SK-N-SH (cell line): ENCODE measurements around the gene UBXN10. TPM values are rescaled to one million over a fixed set of nuclear protein-coding genes. Genes with fewer than 3 reads are reported as not detected.

ENCODE experiments used
- CTCF ChIA-PET: fragments of 300-600, 350-600 bp; formaldehyde crosslinking; extraction: SDS; loops from one replicate; lab custom pipeline; 2021; lab: Yijun Ruan, JAX
- POLR2A ChIA-PET: fragments of 350-600 bp; sonication (Branson Sonifier 250); formaldehyde crosslinking; extraction: SDS; loops from one replicate; lab custom pipeline; 2020; ENCODE audit warnings: antibody characterized with exemption, inconsistent platforms; lab: Yijun Ruan, JAX
- DNase-seq: peaks from one replicate; pipeline ENCODE4 v3.0.0; 2012
- H2AFZ ChIP-seq: fragments of 200-600 bp; sonication (generic); 2 replicates; pipeline ENCODE4 v1.8.1; 2016; ENCODE audit warnings: antibody characterized with exemption, mild to moderate bottlenecking, low read depth
- H3F3A ChIP-seq: fragments of 200-600 bp; sonication (generic); replicated peaks from 2 replicates; pipeline ENCODE3; 2016; ENCODE audit warnings: antibody characterized with exemption, mild to moderate bottlenecking; ENCODE audit not compliant: insufficient read depth
- H3K27ac ChIP-seq, 2 experiments: fragments of 200-500 bp in 1 of 2; fragments of 200-600 bp in 1 of 2; sonication (Bioruptor generic) in 1 of 2; sonication (generic), shearing (Covaris generic) in 1 of 2; 2 replicates each; pipeline versions ENCODE4 v1.5.1 to v1.6.1; 2014 to 2016; ENCODE audit warnings: low read depth in 2 of 2, inconsistent platforms in 1 of 2, low read length in 1 of 2, mild to moderate bottlenecking in 1 of 2, mixed read lengths in 1 of 2
- H3K27me3 ChIP-seq: fragments of 200-600 bp; sonication (generic), shearing (Covaris generic); 2 replicates; pipeline ENCODE4 v1.6.1; 2016; ENCODE audit warnings: mixed run types; ENCODE audit not compliant: insufficient read depth
- H3K36me3 ChIP-seq, 2 experiments: fragments of 200-500 bp in 1 of 2; fragments of 200-600 bp in 1 of 2; sonication (Bioruptor generic) in 1 of 2; sonication (generic) in 1 of 2; replicated peaks in 1 of 2; 2 replicates each; pipeline versions ENCODE3 to v1.5.1; 2014 to 2016; ENCODE audit warnings: low read length in 1 of 2, mild to moderate bottlenecking in 1 of 2; ENCODE audit not compliant: insufficient read depth in 2 of 2, control insufficient read depth in 1 of 2
- H3K4me1 ChIP-seq, 2 experiments: fragments of 200-500 bp in 1 of 2; fragments of 200-600 bp in 1 of 2; sonication (Bioruptor generic) in 1 of 2; sonication (generic), shearing (Covaris generic) in 1 of 2; 2 replicates each; pipeline versions ENCODE4 v1.5.1 to v1.6.1; 2014 to 2016; ENCODE audit warnings: low read depth in 1 of 2, low read length in 1 of 2, mixed run types in 1 of 2; ENCODE audit not compliant: insufficient read depth in 2 of 2, control insufficient read depth in 1 of 2
- H3K4me2 ChIP-seq: fragments of 200-600 bp; sonication (generic), shearing (Covaris generic); 2 replicates; pipeline ENCODE4 v1.6.1; 2017; ENCODE audit warnings: mixed run types
- H3K4me3 ChIP-seq, 2 experiments: fragments of 200-500 bp in 1 of 2; fragments of 200-600 bp in 1 of 2; sonication (Bioruptor generic) in 1 of 2; sonication (generic), shearing (Covaris generic) in 1 of 2; 2 replicates each; pipeline versions ENCODE4 v1.5.1 to v1.8.1; 2014 to 2016; ENCODE audit warnings: low read depth in 2 of 2, inconsistent platforms in 1 of 2, low read length in 1 of 2, mild to moderate bottlenecking in 1 of 2, mixed read lengths in 1 of 2, moderate library complexity in 1 of 2
- H3K79me2 ChIP-seq: fragments of 200-600 bp; sonication (generic); 2 replicates; pipeline ENCODE4 v1.8.1; 2017; ENCODE audit warnings: mild to moderate bottlenecking; ENCODE audit not compliant: insufficient read depth
- H3K9ac ChIP-seq: fragments of 200-600 bp; sonication (generic); 2 replicates; pipeline ENCODE4 v1.6.1; 2017; ENCODE audit warnings: mixed run types
- H3K9me2 ChIP-seq: fragments of 200-600 bp; sonication (generic); 2 replicates; pipeline ENCODE4 v1.6.1; 2017; ENCODE audit warnings: mixed run types
- H3K9me3 ChIP-seq: fragments of 200-600 bp; sonication (generic); 2 replicates; pipeline ENCODE4 v1.6.1; 2017; ENCODE audit warnings: mixed run types, mild to moderate bottlenecking, moderate library complexity
- H4K20me1 ChIP-seq: fragments of 200-600 bp; sonication (generic); 2 replicates; pipeline ENCODE4 v1.6.1; 2017; ENCODE audit warnings: mild to moderate bottlenecking, mixed run types; ENCODE audit not compliant: insufficient read depth
- FOXJ3 ChIP-seq: sonication (generic); formaldehyde crosslinking; IDR thresholded peaks from 2 replicates; pipeline ENCODE4 v1.5.1; 2020; ENCODE audit warnings: mild to moderate bottlenecking, missing genetic modification reagents
- GATA2 ChIP-seq: sonication (generic); formaldehyde crosslinking; IDR thresholded peaks from 2 replicates; pipeline ENCODE4 v1.5.0; 2020; ENCODE audit warnings: mild to moderate bottlenecking, missing genetic modification reagents
- MEF2A ChIP-seq: IDR thresholded peaks from 2 replicates; pipeline ENCODE4 v1.4.0; 2012; ENCODE audit warnings: low read depth, borderline replicate concordance
- MXI1 ChIP-seq: IDR thresholded peaks from 2 replicates; pipeline ENCODE4 v1.6.1; 2012; ENCODE audit warnings: mild to moderate bottlenecking, low read depth, low read length, improper control_type of control experiment
- RAD21 ChIP-seq: IDR thresholded peaks from 2 replicates; pipeline ENCODE4 v1.6.1; 2012; ENCODE audit warnings: mild to moderate bottlenecking, low read length
- RCOR1 ChIP-seq: fragments of 150-350 bp; IDR thresholded peaks from 2 replicates; pipeline ENCODE4 v1.6.1; 2017; ENCODE audit warnings: antibody characterized with exemption, low read length
- RFX5 ChIP-seq: IDR thresholded peaks from 2 replicates; pipeline ENCODE4 v1.6.1; 2012; ENCODE audit warnings: mild to moderate bottlenecking, improper control_type of control experiment, low read length
- TAF1 ChIP-seq: IDR thresholded peaks from 2 replicates; pipeline ENCODE4 v1.6.1; 2012; ENCODE audit warnings: low read depth, mild to moderate bottlenecking, low read length, moderate library complexity, borderline replicate concordance
- TCF12 ChIP-seq: IDR thresholded peaks from 2 replicates; pipeline ENCODE4 v1.4.0; 2012
- WGBS: methylation state at CpG from one replicate; pipeline ENCODE4 v1.1.6; 2017; ENCODE audit warnings: low lambda C conversion rate; 5-methylcytosine and 5-hydroxymethylcytosine counted together
- polyA plus RNA-seq, 3 experiments: library from polyadenylated mRNA; depleted of rRNA; stranded (reverse); fragments of >200 nt; gene quantifications; 2 replicates each; pipeline ENCODE4 v1.2.3, GENCODE V29; 2012
- TF ChIP-seq, protein P1 (sequence below): IDR thresholded peaks from 2 replicates; pipeline ENCODE4; 2012
- TF ChIP-seq, protein P2 (sequence below): IDR thresholded peaks from 2 replicates; pipeline ENCODE4 v1.4.0; 2012; ENCODE audit warnings: low read depth, borderline replicate concordance
- TF ChIP-seq, protein P3 (sequence below): fragments of 150-350 bp; IDR thresholded peaks from 2 replicates; pipeline ENCODE4 v1.6.1; 2016; ENCODE audit warnings: mild to moderate bottlenecking, low read depth, low read length

The UBXN10 gene
- polyA plus RNA-seq, 1 of the 3 experiments (the other 2 are of a cell fraction) = not detected

DNA sequence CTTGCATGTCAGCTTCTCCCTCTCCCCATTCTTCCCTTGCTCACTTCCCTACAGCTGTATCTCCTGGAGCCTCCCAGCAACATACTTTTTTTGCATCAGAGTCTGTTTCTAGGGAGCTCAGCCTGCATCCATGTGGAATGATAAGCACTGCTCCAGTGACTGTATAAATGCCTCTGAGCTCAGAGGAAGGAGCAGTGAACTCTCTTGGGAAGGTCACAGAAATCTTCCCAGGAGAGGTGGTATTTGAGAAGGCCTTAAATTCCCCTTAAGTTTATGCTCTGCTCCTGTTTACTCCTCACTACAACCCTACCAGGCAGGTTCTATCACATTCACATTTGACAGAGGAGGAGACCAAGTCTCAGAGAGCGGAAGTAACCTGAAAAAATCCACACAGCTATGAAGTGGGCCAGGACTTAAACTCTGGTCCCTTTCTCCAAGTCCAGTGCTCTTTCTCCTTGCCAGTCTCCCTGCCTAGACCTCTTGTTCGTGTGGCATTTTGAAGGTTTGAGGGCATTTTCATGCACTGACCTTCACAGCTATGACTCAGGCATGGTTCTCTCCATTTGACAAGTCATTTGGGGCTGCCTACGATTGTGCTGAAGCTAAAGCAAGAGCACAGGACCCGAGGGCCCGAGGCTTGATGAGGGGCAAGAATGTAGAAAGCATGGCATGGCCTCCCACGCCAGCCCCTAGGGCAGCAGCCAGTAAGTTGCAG, 5.6 kb upstream of the UBXN10 start (continued):
- TF ChIP-seq, protein P1, sequence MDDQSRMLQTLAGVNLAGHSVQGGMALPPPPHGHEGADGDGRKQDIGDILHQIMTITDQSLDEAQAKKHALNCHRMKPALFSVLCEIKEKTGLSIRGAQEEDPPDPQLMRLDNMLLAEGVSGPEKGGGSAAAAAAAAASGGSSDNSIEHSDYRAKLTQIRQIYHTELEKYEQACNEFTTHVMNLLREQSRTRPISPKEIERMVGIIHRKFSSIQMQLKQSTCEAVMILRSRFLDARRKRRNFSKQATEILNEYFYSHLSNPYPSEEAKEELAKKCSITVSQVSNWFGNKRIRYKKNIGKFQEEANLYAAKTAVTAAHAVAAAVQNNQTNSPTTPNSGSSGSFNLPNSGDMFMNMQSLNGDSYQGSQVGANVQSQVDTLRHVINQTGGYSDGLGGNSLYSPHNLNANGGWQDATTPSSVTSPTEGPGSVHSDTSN = no peak
- no peak for TF ChIP-seq TCF12
- no peak for TF ChIP-seq RFX5
- TF ChIP-seq, protein P2, sequence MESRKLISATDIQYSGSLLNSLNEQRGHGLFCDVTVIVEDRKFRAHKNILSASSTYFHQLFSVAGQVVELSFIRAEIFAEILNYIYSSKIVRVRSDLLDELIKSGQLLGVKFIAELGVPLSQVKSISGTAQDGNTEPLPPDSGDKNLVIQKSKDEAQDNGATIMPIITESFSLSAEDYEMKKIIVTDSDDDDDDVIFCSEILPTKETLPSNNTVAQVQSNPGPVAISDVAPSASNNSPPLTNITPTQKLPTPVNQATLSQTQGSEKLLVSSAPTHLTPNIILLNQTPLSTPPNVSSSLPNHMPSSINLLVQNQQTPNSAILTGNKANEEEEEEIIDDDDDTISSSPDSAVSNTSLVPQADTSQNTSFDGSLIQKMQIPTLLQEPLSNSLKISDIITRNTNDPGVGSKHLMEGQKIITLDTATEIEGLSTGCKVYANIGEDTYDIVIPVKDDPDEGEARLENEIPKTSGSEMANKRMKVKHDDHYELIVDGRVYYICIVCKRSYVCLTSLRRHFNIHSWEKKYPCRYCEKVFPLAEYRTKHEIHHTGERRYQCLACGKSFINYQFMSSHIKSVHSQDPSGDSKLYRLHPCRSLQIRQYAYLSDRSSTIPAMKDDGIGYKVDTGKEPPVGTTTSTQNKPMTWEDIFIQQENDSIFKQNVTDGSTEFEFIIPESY = no peak
- TF ChIP-seq, protein P3, sequence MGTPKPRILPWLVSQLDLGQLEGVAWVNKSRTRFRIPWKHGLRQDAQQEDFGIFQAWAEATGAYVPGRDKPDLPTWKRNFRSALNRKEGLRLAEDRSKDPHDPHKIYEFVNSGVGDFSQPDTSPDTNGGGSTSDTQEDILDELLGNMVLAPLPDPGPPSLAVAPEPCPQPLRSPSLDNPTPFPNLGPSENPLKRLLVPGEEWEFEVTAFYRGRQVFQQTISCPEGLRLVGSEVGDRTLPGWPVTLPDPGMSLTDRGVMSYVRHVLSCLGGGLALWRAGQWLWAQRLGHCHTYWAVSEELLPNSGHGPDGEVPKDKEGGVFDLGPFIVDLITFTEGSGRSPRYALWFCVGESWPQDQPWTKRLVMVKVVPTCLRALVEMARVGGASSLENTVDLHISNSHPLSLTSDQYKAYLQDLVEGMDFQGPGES = no peak
- TF ChIP-seq MEF2A = no peak
- no peak for TF ChIP-seq RAD21
- no peak for TF ChIP-seq MXI1
- TF ChIP-seq, all 33 proteins: peak for 0

DNA sequence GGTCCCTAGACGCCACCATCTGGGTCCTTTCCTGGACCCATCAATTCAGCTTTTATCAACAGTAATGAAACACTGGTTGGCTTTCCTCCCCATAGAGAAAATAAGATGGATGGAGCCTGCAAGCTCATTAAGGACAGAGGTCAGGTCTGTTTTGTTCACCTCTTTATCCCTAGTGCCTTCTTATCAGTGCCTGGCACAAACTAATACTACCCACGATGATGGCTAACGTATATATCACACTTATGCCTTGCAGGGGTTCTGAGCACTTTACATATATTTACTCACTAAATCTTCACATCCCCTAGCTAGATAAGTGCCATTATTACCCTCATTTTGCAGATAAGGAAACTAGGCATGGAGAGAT, 5.1 kb upstream of the UBXN10 start:
- no peaks in the 10 kb centered on the region for H3K9me2 ChIP-seq
- ChIA-PET POLR2A (interaction anchor here (0.6 kb wide), 1 partner anchor 297 kb away, joined by 4 read pairs; no protein-coding TSS in a partner anchor), CTCF (interaction anchor here (0.8 to 3.8 kb wide), 8 partner anchors 13 to 312 kb away, joined by 3 to 13 read pairs (median 6); no protein-coding TSS in a partner anchor)
- H3K27ac ChIP-seq = no peak overlapping the region
- no peaks in the 10 kb centered on the region for H3K9me3 ChIP-seq
- peak; percentile 63 for DNase-seq
- H3F3A ChIP-seq = no peaks in the 10 kb centered on the region
- 19% methylated on average over 3 of the region's 3 CpGs for WGBS
- no peak overlapping the region for H3K9ac ChIP-seq
- no peak overlapping the region for H3K4me3 ChIP-seq
- H2AFZ ChIP-seq = no peak overlapping the region
- H3K4me1 ChIP-seq = peaks cover 0 to 7% of the 10 kb centered on the region in 2 experiments; a peak in 1 of 4 replicates
- H3K4me2 ChIP-seq = no peak overlapping the region
- no peaks in the 10 kb centered on the region for H4K20me1 ChIP-seq
- TF ChIP-seq, protein P2 = no peak
- TF ChIP-seq GATA2 = peak; percentile 61
- TF ChIP-seq RCOR1 = no peak
- TF ChIP-seq FOXJ3 (CRISPR knock-in tag) = peak; percentile 45; the same call in 1 of the 2 replicates
- no peak for TF ChIP-seq TAF1
- no peaks in the 10 kb centered on the region for H3K36me3 ChIP-seq
- H3K27me3 ChIP-seq = no peaks in the 10 kb centered on the region; the same call in 1 of the 2 replicates
- H3K79me2 ChIP-seq = no peaks in the 10 kb centered on the region
